NOMO-1 treated with DMSO at 0.1 percent for 48 hours (cell line): Measurements from ENCODE around the gene EMILIN3.

Experiments used
- DNase-seq: peaks from one replicate; lab custom pipeline; 2025; ENCODE audit not compliant: unreplicated experiment; lab: John Stamatoyannopoulos, UW

Gene EMILIN3

DNA sequence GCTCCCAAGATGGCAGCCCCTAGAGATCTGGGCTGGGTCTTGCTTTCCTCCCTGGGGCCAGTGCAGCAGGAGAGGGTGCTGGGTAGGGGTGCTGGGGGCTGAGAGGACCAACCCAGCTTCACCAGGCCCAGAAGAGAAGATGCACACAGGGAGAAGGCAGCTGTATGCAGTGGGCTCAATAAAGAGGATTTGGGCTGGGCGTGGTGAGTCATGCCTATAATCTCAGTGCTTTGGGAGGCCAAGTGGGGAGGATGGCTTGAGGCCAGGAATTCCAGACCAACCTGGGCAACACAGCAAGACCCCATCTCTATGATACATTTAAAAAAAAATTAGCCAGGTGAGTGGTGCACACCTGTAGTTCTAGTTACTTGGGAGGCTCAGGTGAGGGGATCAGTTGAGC lies 25.7 kb upstream of the EMILIN3 start:
- no peak for DNase-seq

DNA sequence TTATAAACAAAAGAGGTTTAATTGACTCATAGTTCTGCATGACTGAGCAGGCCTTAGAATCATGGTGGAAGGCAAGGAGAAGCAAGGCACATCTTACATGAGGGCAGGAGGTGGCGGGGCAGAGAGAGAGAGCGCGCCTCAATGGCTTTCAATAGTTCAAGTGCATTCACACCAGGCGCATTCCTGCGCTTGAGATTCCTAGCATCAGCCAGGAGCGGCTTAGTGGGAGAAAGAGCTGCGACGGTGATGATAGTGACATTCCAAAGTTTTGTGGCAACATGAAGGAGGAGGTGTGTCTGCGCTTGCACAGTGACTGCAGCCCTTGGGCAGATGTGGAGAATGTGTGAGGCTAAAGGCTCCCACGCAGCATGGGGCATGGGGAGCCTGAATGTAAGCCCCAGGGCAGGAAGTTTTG lies 25.0 kb upstream of the EMILIN3 start:
- DNase-seq: no peak

DNA sequence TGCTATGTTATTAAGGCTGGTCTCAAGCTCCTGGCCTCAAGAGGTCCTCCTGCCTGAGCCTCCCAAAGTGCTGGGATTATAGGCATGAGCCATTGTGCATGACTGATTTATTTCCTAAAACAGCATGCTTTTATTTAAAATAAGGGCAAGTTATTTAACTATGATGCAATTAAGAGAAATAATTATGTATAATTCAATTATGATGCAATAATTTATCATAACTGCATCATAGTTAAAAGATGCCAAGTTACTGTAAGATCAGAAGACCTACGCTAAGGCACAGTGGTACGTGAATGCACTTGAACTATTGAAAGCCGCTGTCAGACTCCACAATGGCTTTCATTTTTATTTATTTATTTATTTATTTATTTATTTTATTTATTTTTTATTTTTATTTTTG lies 24.3 kb upstream of the EMILIN3 start:
- no peak for DNase-seq

DNA sequence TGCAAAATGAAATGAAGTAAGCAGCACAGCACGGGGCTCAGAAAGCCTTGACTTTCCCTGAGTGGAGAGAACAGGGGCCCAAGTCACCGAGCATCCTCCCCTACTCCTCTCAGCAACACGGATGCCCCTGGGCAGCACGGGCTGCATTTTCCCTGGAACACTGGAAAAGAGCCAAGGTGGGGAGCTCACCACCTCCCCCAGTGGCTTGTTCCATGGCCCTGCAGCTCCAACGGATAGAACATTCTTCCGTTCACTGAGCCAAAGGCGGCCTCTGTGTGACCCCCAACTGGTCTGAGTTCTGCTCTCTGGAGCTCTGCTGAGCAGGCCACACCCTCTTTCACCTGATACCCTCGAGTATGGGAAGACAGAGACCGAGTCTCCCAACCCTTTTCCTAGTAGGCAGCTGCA lies 20.8 kb upstream of the EMILIN3 start:
- no peak for DNase-seq

DNA sequence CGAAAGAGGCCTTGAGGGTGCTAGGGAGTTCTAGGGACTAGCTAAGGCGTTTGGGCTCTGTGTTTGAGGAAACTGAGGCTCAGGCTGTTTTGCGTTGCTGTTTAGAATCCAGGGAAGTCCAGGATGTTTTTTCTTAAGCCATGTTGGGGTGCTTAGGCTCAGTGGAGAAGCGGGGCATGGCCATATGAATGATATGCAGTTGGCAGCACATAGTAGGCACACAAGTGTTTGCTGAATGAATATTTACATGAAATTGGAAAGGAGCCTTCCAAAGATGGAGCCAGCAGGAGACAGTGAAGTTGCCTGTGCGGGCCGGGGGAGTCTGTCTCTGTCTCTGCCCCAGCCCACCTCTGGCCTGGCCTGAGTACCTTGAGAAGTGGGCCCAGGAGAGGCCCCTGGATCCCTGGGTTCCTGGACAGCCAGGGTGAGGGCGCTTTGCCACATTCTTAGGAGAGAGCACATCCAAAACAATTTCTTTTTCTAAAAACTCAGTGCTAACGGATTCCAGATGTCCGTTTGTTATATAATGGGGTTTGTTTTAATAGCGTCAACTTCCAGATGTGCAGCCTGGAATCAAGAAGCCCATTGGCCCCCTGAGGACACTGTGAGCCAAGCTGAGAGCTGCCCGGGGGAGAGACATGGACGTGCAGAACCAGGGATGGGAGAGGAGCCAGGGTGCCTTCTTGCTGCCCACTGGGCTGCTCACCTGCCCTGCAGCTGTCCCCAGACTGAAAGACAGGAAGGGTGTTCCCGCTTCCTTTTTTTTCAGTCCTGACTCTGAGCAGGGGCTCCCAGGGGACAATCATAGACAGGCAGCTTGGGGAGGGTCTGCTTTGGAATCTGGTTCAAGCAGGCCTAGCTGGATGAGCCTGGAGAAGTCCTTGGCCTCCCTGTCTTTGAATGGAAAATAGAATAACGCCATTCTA lies 20.1 kb upstream of the EMILIN3 start:
- no peak for DNase-seq

DNA sequence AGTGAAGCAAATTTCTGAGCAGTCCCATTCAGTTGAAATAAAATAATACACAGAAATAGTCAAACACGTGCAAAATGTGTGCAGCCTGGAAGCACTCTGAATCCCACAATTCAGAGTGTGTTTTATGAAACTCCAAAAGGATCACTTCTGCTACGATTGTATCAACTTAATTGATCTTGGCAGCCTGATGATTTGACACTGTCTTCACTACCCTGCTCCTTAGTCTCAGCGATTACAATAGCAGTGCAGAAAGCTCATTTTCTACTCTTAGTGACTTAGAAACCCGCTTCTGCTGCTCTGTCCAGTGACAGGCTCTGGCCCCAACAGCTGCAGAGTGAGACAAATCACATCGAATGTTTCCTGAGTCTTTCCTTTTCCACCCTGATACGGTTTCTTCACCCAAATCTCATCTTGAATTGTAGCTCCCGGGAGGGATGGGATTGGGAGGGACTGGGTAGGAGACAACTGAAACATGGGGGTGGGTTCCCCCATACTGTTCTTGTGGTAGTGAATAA lies 16.2 kb upstream of the EMILIN3 start:
- no peak for DNase-seq

DNA sequence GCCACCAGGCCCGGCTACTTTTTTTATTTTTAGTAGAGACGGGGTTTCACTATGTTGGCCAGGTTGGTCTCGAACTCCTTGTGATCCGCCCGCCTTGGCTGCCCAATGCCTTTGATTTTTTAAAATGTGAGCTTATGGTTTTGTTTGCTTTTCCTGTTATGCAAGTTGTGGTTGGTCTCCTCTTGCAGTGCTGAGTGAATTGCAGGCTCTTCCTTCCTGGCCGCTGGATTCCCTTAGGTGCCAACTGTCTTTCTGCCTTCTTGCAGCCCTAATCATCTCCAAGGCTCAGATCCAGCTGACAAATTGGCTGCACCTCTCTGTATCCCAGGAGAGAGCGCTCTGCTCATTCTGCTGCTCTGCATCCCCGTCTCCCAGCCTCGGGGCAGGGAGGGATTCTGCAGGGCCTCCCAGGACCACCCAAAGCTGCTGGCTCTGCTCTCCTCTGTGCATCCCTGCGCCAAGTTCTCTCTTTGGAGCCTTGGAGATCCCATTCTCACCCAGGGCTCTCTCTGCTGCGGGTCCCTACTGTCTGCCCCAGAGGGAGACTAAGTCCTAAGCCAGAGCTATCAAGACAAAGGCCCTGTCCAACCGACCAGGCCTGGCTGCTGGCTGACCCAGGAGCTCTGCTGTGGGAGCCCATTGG lies 14.1 kb upstream of the EMILIN3 start:
- DNase-seq: peak; percentile 64

DNA sequence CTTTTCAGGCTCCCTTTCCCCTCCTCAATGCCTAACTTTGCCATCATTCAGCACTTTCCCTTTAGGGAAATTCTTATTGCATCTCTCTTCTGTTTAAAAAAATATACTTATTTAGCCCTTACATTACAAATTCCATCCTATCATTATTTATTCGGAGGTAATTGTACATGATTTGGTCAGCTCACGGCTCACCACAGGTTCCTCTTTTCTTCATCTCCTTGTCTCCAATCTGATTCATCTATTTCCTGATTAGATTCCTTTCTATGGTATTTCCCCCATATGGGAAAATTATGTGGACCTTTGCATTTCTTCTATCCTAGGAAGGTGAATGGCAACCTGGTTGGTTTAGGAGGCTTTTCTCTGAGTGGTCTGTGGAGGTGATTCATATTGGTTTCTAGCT lies 12.9 kb upstream of the EMILIN3 start:
- peak; percentile 67 for DNase-seq

DNA sequence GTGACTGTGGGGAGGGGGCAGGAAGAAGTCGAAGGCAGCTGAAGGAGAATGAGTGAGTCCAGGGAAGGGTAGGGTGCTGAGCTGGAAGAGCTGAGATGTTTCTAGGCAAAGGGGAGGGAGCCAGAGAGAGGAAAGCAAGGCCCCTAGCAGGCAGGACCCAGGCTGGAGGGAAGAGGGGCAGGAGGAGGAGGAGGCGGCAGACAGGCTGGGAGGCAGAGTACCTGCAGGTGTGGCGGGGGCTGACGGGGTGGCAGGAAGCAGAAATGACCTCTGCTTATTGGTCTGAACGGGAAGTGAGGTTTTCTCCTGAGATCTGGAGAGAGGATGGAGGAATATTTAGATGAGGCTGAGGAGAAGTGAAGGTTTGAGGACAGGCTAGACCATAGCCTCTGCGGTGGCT lies 10.7 kb upstream of the EMILIN3 start:
- no peak for DNase-seq

DNA sequence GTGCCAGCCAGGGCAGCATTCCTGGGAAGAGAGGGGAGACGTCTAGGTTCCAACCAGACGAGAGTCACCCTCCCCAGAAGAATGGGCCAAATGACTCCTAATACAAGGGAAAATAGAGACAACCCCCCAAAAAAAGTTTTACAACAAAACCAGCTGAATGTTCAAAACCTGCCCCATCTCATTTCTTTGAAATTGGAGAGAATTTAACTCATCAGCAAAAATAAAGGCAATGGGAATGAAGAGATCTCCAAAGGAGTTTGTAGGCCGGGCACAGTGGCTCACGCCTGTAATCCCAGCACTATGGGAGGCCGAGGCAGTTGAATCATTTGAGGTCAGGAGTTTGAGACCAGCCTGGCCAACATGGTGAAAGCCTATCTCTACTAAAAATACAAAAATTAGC lies 9.7 kb upstream of the EMILIN3 start:
- no peak for DNase-seq

DNA sequence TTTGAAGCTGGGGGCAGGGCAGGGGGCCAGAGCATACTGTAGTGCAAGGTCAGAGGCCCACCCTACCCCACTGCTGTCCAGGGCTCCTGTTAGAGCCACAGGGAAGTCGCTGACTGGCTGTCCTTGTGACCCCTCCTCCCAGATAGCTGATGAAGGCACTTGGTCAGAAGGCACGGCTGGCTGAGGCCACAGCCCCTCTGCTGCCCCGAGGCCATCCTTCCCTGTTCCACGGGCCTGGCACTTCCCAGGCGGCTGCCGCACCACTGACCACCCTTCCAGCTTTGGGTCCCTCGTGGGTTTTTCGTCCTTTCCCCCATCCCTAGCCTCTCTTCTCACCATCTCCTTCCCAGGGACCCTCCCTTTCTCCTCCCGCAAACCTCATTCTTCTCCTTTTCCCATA lies 9.2 kb upstream of the EMILIN3 start:
- DNase-seq: no peak

DNA sequence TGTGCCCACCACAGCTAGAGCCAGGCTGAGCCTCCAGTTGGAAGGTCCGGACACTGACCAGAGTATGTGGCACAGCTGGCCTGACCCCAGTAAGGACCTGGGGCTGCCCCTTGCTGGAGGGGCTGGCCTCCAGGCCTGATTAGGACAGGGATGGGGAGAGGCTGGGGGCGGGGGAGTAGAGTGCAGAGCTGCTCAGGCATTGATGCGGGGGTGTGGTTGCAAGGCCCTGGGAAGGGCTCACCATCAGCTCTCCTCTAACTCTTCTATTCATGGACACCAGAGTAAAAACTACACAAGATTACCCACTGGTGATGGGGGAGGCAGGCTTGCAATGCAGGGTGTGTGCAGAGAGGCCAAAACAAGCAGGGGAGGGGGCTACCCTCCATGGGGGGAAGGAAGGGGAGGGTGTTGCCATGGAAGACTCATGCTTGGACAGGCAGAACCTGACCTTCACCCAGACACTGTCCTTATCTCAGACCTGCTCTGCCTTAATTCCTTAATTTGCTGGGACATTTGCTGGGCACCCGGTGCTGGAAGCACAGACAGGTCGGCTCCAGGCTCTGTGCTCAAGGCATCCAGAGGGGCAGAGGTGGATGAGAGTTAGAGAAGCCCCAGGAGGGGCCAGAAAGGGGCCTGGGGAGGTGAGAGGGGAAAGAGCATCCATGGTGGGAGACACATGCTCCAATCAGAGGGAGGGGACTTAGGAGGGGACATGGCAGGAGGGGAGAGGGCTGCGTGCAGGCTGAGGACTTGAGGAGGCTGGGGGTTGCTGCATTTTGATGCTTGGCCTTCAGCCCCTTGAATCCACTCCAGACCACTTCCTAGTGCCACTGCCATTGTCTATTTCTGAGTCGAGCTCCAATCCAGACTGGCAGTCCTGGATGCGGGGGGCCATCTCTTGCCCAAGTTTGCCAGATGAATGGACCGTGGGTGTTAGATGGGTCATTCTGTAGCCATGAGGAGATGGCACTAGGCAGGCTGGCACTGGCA lies 7.6 kb upstream of the EMILIN3 start:
- no peak for DNase-seq

DNA sequence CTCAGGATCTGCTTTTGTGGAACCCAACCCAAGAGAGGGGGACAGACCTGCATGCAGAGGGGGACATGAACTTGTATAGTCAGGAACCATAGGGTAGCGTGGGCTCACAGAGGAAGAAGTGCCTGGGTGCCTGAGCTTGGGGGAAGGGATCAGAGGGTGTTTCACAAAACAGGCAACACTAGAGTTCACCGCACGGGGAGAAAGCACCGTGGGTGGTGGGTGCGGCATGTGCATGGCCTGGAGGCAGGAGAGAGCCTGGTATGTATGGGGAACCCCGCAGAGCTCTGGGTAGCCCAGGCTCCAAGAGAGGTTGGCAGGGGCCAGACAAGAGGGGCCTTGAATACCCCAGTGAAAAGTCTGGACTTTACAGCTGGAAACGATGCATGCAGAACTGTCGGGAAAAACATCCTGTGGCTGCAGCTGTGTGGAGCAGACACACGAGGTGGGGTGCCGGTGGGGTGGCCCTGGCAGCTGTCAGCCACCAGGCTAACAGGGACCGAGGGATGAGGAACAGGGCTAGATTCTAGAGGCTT lies 6.7 kb upstream of the EMILIN3 start:
- DNase-seq: no peak

DNA sequence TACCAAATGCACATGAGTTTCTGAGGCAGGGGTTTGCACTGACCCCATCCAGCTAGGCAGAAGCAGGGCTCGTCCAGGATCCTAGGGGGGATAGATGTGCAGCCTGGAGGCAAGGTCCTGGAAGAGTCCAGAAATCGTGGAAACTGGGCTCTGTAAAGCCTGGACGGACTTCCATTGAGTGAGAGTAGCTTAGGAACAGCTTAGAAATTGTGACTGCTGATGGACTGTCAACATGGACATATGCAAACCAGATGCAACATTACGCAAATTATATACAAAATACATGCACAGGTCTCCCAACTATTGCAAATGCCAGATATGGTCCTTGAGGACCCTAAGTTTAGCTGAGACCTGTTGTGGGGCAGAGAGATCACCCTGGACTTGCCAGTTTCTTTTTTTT lies 4.8 kb upstream of the EMILIN3 start:
- DNase-seq: no peak

DNA sequence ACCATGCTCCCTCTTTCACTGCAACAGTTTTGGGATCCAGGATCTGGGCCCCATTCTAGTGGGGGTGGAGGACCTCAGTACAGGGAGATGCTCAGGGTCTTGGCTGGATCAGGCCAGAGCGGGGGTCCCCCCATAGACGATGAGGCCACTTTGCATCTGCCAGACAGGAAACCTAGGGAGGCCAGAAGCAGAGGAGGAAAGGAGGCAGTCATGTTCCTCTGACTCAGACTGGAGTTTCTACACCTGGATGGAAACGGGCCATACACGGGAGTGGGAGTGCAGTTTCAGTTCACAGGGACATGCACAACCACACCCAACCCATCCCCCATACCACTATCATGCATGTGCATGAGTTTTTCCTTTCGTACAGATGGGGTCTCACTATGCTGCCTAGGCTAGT lies 3.6 kb upstream of the EMILIN3 start:
- no peak for DNase-seq

DNA sequence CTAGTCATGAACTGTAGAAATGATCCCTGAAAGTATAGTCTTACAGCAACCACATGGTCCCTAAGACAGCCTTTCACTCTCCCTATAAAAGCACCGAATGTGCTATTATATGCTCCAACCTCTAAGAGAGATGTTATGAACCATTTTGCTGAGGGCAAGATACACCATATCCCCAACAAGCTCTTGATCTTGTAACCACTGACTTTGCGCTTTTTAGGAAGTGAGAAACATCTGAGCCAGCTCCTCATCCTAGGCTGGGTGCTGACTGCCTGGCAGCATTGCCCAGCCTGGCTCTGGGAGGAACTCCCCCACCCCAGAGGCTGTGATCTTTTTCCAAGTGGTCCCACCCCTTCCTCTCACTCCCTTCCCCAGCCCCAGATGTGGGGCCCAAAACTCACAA lies 3.1 kb upstream of the EMILIN3 start:
- DNase-seq: no peak

DNA sequence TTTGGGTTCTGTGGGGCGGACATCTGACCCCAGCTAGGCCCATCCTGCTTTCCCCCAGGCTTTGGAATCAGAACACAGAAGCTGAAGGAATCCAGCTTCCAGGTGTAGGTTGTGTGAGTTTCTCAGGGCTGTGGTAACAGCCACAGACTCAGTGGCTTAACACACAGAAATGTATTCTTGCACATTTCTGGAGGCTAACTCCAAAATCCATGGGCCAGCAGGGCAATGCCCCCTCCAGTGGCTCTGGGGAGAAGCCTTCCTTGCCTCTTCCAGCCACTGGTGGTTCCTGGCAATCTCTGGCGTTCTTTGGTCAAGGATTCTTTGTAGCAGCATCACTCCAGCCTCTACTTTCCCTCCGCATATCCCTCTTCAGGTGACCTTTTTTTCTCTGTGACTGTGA lies 1.3 kb upstream of the EMILIN3 start:
- no peak for DNase-seq

DNA sequence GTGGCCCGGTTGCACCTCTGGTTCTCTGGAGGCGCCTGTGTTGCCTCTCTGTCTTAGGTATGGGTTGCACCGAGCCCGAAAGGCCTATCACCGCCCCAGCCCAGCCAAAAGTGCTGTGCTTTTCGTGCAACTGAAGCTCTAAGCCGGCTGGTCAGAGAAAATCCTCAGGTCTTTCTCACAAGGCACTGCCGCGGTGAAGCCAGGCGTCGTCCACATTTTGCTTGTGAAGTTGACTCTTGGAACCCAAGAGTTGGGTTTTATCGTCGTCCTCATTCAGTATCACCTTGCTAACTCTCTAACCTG lies 726 bp upstream of the EMILIN3 start:
- no peak for DNase-seq

DNA sequence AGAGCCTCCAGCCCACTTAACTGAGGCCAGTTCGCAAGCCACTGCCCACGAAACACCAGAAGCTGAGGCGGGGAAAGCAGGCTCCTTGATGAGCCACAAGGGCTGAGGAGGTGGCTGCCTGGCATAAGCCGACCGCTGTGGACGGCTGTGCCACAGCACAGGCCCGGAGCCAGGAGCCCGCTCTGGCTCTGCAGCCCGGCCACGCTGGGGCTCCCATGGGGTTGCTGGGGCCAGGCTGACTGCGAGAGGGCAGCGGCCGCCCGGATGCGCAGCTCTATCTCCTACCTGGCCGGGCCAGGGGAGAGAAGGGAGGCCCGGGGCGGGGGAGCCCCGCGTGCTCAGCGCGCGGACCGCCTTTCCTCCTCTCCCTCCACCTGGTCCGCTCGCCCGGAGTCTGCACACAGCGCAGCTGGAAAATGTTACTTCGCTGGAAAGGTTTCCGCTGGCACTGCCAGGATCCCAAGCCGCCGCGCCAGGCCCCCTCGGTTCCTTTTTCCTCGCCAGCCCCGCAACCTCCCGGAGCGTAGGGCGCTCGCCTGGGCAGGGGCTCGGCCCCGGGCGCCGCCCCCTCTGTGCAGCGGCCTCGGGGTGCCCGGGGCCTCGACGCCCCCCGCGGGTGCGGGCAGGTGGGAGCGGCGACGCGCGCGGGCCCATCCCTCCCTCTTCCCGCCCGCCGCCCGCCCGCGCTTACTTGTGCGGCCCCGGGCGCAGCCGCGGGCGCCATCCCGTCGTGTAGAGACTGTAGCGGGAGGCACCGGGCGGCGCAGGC lies 657 bp downstream of the EMILIN3 start:
- no peak for DNase-seq
